ENCODE measurements around the gene GNAZ. TPM values are rescaled to one million over a fixed set of nuclear protein-coding genes. Genes with fewer than 3 reads are reported as not detected.

Gene GNAZ
- polyA plus RNA-seq, 3 donors from 2014 or later: 0.50 to 0.96 TPM; not detected in 1

GRCh38 chr22:23064381-23065068 lies 5.8 kb upstream of the GNAZ start:
- no peak for DNase-seq
- H3K27ac Mint-ChIP-seq: no peak overlapping the region
- H3K36me3 Mint-ChIP-seq: no peaks in the 10 kb centered on the region
- H3K4me3 Mint-ChIP-seq: no peak overlapping the region
- peaks cover 0 to 7% (median 7%) of the 10 kb centered on the region in 3 donors for H3K27me3 Mint-ChIP-seq (ENCODE audit: low read depth in 3 of 3)
- H3K9me3 Mint-ChIP-seq: no peaks in the 10 kb centered on the region
- peaks cover 0 to 4% of the 10 kb centered on the region in 2 donors for H3K4me1 Mint-ChIP-seq

- H3K27ac Mint-ChIP-seq: no peak overlapping the region
- peaks cover 0 to 6% of the 10 kb centered on the region in 2 donors for H3K4me1 Mint-ChIP-seq
- no peaks in the 10 kb centered on the region for H3K36me3 Mint-ChIP-seq
- DNase-seq: no peak
- H3K4me3 Mint-ChIP-seq: no peak overlapping the region
- H3K27me3 Mint-ChIP-seq (ENCODE audit: low read depth in 3 of 3): peaks cover 0 to 10% (median 7%) of the 10 kb centered on the region in 3 donors
- no peaks in the 10 kb centered on the region for H3K9me3 Mint-ChIP-seq
Observed at GRCh38 chr22:23065069-23065451, 5.3 kb upstream of the GNAZ start.

GRCh38 chr22:23065495-23066122 lies 4.7 kb upstream of the GNAZ start:
- Mint-ChIP-seq H3K36me3 (no peaks in the 10 kb centered on the region), H3K27ac (no peak overlapping the region), H3K9me3 (no peaks in the 10 kb centered on the region), H3K4me1 (peaks cover 0 to 6% of the 10 kb centered on the region in 2 donors), H3K27me3 (ENCODE audit: low read depth in 3 of 3) (peaks cover 0 to 10% (median 7%) of the 10 kb centered on the region in 3 donors), H3K4me3 (no peak overlapping the region)
- DNase-seq: no peak

GRCh38 chr22:23066200-23067022 lies 3.9 kb upstream of the GNAZ start:
- Mint-ChIP-seq H3K4me3 (no peak overlapping the region), H3K36me3 (no peaks in the 10 kb centered on the region), H3K4me1 (peaks cover 0 to 12% of the 10 kb centered on the region in 2 donors), H3K27me3 (ENCODE audit: low read depth in 3 of 3) (peaks cover 2 to 10% (median 7%) of the 10 kb centered on the region in 3 donors), H3K27ac (no peak overlapping the region), H3K9me3 (no peaks in the 10 kb centered on the region)
- no peak for DNase-seq

- DNase-seq: no peak
- H3K4me1 Mint-ChIP-seq: peaks cover 4 to 19% of the 10 kb centered on the region in 2 donors
- H3K4me3 Mint-ChIP-seq: no peak overlapping the region
- no peak overlapping the region for H3K27ac Mint-ChIP-seq
- peaks cover 3 to 10% (median 10%) of the 10 kb centered on the region in 3 donors for H3K27me3 Mint-ChIP-seq (ENCODE audit: low read depth in 3 of 3)
- H3K36me3 Mint-ChIP-seq: no peaks in the 10 kb centered on the region
- H3K9me3 Mint-ChIP-seq: no peaks in the 10 kb centered on the region
Observed at GRCh38 chr22:23067023-23067650, 3.2 kb upstream of the GNAZ start.

- Mint-ChIP-seq H3K36me3 (no peaks in the 10 kb centered on the region), H3K27me3 (ENCODE audit: low read depth in 3 of 3) (peaks cover 4 to 10% (median 10%) of the 10 kb centered on the region in 3 donors), H3K4me3 (no peak overlapping the region), H3K9me3 (no peaks in the 10 kb centered on the region), H3K27ac (no peak overlapping the region), H3K4me1 (peaks cover 7 to 20% of the 10 kb centered on the region in 2 donors)
- DNase-seq: no peak
Observed at GRCh38 chr22:23067691-23068090, 2.6 kb upstream of the GNAZ start.

- Mint-ChIP-seq H3K4me1 (peaks cover 7 to 20% of the 10 kb centered on the region in 2 donors), H3K27me3 (ENCODE audit: low read depth in 3 of 3) (peaks cover 4 to 10% (median 10%) of the 10 kb centered on the region in 3 donors), H3K4me3 (peak overlapping the region in 1 of 5 donors; percentile 2), H3K9me3 (no peaks in the 10 kb centered on the region), H3K36me3 (no peaks in the 10 kb centered on the region), H3K27ac (peak overlapping the region in 1 of 6 donors; percentile 40)
- no peak for DNase-seq
Observed at GRCh38 chr22:23068096-23068831, 2.1 kb upstream of the GNAZ start.

GRCh38 chr22:23068832-23069385 lies 1.4 kb upstream of the GNAZ start:
- Mint-ChIP-seq H3K4me1 (peaks cover 7 to 23% of the 10 kb centered on the region in 2 donors), H3K4me3 (peak overlapping the region; percentile 53 to 89 (median 85)), H3K27ac (peak overlapping the region in 3 of 6 donors; percentile 20 to 67 (median 28)), H3K36me3 (no peaks in the 10 kb centered on the region), H3K27me3 (ENCODE audit: low read depth in 3 of 3) (peaks cover 4 to 10% (median 10%) of the 10 kb centered on the region in 3 donors), H3K9me3 (no peaks in the 10 kb centered on the region)
- DNase-seq: no peak

- no peaks in the 10 kb centered on the region for H3K9me3 Mint-ChIP-seq
- peak overlapping the region; percentile 85 to 91 (median 87) for H3K4me3 Mint-ChIP-seq
Observed at GRCh38 chr22:23069502-23070357, 589 bp upstream of the GNAZ start.

GRCh38 chr22:23071230-23072076 lies 1.1 kb downstream of the GNAZ start:
- Mint-ChIP-seq H3K27ac (peak overlapping the region in 2 of 6 donors; percentile 53 to 82), H3K4me1 (peaks cover 25 to 45% of the 10 kb centered on the region in 2 donors), H3K9me3 (no peaks in the 10 kb centered on the region), H3K4me3 (peak overlapping the region; percentile 60 to 82 (median 75)), H3K27me3 (ENCODE audit: low read depth in 3 of 3) (peaks cover 4 to 8% (median 6%) of the 10 kb centered on the region in 3 donors), H3K36me3 (no peaks in the 10 kb centered on the region)
- DNase-seq: no peak

More at GRCh38 chr22:23069502-23070357, 589 bp upstream of the GNAZ start:
- Mint-ChIP-seq H3K27ac (peak overlapping the region; percentile 49 to 83 (median 74)), H3K4me1 (peaks cover 13 to 31% of the 10 kb centered on the region in 2 donors), H3K27me3 (ENCODE audit: low read depth in 3 of 3) (peaks cover 4 to 10% (median 10%) of the 10 kb centered on the region in 3 donors), H3K36me3 (no peaks in the 10 kb centered on the region)
- peak; percentile 92 to 94 (median 94) for DNase-seq

Measured in immature natural killer cell (primary cell).